Ectodermal cell (in vitro differentiated cells): Measurements from ENCODE around the gene ST6GAL2.

ENCODE experiments used
- H3K27ac ChIP-seq: 2 replicates; pipeline ENCODE4 v1.7.0; 2013; ENCODE audit warnings: mild to moderate bottlenecking, low read depth, low read length; ENCODE audit not compliant: insufficient read depth, poor library complexity, severe bottlenecking
- H3K27me3 ChIP-seq: 2 replicates; pipeline ENCODE4 v1.7.0; 2013; ENCODE audit warnings: mild to moderate bottlenecking, low read length; ENCODE audit not compliant: insufficient read depth, control insufficient read depth, poor library complexity, severe bottlenecking
- H3K36me3 ChIP-seq: one replicate; pipeline ENCODE4 v1.7.0; 2013; ENCODE audit warnings: low read length; ENCODE audit not compliant: control insufficient read depth, insufficient read depth
- H3K4me1 ChIP-seq: one replicate; pipeline ENCODE4 v1.7.0; 2013; ENCODE audit warnings: low read length; ENCODE audit not compliant: control insufficient read depth, insufficient read depth
- H3K4me3 ChIP-seq: 2 replicates; pipeline ENCODE4 v1.7.0; 2013; ENCODE audit warnings: low read depth, low read length, control low read depth; ENCODE audit not compliant: insufficient read depth
- H3K9me3 ChIP-seq: 2 replicates; pipeline ENCODE4 v1.7.0; 2013; ENCODE audit warnings: mild to moderate bottlenecking, low read length, moderate library complexity; ENCODE audit not compliant: control insufficient read depth
- WGBS, 2 experiments: methylation state at CpG; one replicate each; pipeline ENCODE4 v1.1.7; 2013; ENCODE audit warnings: missing lambda C conversion rate in 2 of 2; 5-methylcytosine and 5-hydroxymethylcytosine counted together

ST6GAL2 gene

DNA sequence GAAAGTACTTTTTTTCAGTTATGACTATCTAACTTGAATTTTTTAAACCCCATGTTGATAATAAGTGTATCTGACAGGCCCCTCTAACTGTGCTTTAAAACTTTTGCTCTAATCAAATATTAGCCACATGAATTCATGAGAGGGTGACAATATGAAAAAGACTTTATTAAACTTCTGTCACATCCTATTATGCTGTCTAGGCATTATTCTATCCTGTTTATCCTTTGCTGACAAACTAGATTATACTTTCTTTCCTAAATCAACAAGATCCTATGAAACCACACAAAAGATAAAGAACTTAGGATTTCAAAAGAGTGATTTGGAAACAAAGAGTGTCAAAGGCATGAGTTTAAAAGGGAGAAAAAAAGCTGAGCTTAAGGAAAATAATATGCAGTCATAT is 57.8 kb downstream of the ST6GAL2 start:
- no peaks in the 10 kb centered on the region for H3K4me1 ChIP-seq
- no peaks in the 10 kb centered on the region for H3K9me3 ChIP-seq
- no peak overlapping the region for H3K4me3 ChIP-seq
- no peaks in the 10 kb centered on the region for H3K27me3 ChIP-seq
- H3K36me3 ChIP-seq, result peaks cover 9% of the 10 kb centered on the region
- no peak overlapping the region for H3K27ac ChIP-seq

DNA sequence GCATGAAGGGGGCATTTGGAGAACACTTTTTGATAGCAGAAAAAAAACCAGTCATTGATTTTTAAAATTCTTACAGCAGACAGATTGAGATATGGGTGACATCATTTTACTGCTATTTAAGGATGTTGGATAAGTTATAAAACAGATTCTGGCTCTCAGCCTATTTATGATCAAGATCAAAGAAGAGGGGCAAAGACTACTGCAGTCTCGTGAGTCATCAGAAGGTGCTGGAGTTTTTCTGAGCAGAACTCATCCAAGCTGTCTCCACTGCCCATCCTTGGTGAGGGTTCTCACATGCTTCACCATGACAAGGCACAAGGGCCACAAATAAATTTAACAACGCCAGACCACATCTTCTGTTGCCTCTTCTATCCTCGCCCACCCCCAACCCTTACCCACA is 58.8 kb downstream of the ST6GAL2 start:
- Histone ChIP-seq H3K27me3 (no peaks in the 10 kb centered on the region), H3K27ac (no peak overlapping the region), H3K36me3 (peaks cover 9% of the 10 kb centered on the region), H3K4me1 (no peaks in the 10 kb centered on the region), H3K4me3 (no peak overlapping the region), H3K9me3 (no peaks in the 10 kb centered on the region)
- WGBS, 2 experiments, result 94 to 98% methylated on average over 3 of the region's 3 CpGs

- no peaks in the 10 kb centered on the region for H3K27me3 ChIP-seq
- no peaks in the 10 kb centered on the region for H3K4me1 ChIP-seq
- WGBS, 2 experiments, result 88 to 92% methylated on average over 1 of the region's 1 CpG
- H3K27ac ChIP-seq, result no peak overlapping the region
- peaks cover 9% of the 10 kb centered on the region for H3K36me3 ChIP-seq
- no peak overlapping the region for H3K4me3 ChIP-seq
- H3K9me3 ChIP-seq, result no peaks in the 10 kb centered on the region
Measured at GRCh38 chr2:106825161-106825560, 60.8 kb downstream of the ST6GAL2 start.

DNA sequence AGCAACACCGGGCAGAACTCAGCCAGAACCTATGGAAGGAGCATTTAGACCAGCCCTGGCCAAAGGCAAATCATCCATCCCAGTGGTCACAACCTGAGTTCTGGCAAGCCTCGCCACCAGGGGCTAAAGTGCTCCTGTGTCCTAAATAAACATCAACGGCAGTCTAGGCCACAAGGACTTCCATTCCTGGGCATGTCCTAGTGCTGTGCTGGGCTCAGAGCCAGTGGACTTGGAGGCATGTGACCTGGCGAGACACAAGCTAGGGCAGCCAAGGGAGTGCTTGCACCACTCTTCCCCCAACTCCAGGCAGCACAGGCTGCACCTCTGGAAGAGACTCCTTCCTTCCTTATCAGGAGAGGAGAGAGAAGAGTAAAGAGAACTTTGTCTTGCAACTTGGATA is 69.0 kb downstream of the ST6GAL2 start:
- no peaks in the 10 kb centered on the region for H3K27me3 ChIP-seq
- WGBS, 2 experiments, result 94 to 95% methylated on average over 4 of the region's 4 CpGs
- H3K27ac ChIP-seq, result no peak overlapping the region
- H3K4me1 ChIP-seq, result no peaks in the 10 kb centered on the region
- H3K36me3 ChIP-seq, result peaks cover 5% of the 10 kb centered on the region
- H3K4me3 ChIP-seq, result no peak overlapping the region
- no peaks in the 10 kb centered on the region for H3K9me3 ChIP-seq

- Histone ChIP-seq H3K27me3 (no peaks in the 10 kb centered on the region), H3K4me3 (no peak overlapping the region), H3K4me1 (no peaks in the 10 kb centered on the region), H3K27ac (no peak overlapping the region), H3K36me3 (peaks cover 5% of the 10 kb centered on the region), H3K9me3 (no peaks in the 10 kb centered on the region)
- WGBS, 2 experiments, result 92 to 97% methylated on average over 5 of the region's 5 CpGs
Measured at GRCh38 chr2:106812841-106813240, 73.1 kb downstream of the ST6GAL2 start.

- no peaks in the 10 kb centered on the region for H3K27me3 ChIP-seq
- H3K36me3 ChIP-seq, result peaks cover 5% of the 10 kb centered on the region
- 96 to 97% methylated on average over 4 of the region's 4 CpGs for WGBS, 2 experiments
- no peak overlapping the region for H3K27ac ChIP-seq
- no peaks in the 10 kb centered on the region for H3K9me3 ChIP-seq
- H3K4me3 ChIP-seq, result no peak overlapping the region
- no peaks in the 10 kb centered on the region for H3K4me1 ChIP-seq
Measured at GRCh38 chr2:106812383-106812782, 73.6 kb downstream of the ST6GAL2 start.

DNA sequence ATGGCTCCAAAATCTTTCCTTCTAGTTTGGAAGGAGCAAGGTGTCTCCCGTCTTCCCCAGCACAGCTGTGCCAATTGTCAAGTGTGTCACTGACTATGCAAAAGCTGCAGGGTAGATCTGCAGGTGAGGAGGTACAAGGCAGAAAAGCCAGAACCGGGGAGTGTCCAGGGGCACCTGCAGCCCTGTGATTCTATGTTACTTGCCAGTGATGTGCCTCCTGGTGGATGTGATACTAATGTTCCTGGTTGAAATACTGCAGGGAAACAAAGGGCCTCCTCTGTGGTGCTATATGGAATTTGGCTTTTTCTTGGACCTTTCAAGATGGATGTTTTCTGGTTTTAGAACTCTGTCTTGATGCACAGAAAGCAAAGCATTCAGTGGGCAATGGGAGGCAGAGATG is 80.3 kb downstream of the ST6GAL2 start:
- Histone ChIP-seq H3K4me1 (peaks cover 8% of the 10 kb centered on the region), H3K27me3 (no peaks in the 10 kb centered on the region), H3K36me3 (no peaks in the 10 kb centered on the region), H3K9me3 (no peaks in the 10 kb centered on the region), H3K27ac (no peak overlapping the region), H3K4me3 (no peak overlapping the region)
- 87 to 90% methylated on average over 2 of the region's 2 CpGs for WGBS, 2 experiments

- Histone ChIP-seq H3K27me3 (no peaks in the 10 kb centered on the region), H3K27ac (no peak overlapping the region), H3K4me3 (no peak overlapping the region), H3K4me1 (peaks cover 11% of the 10 kb centered on the region), H3K36me3 (no peaks in the 10 kb centered on the region), H3K9me3 (no peaks in the 10 kb centered on the region)
- WGBS, 2 experiments, result 100% methylated on average over 1 of the region's 1 CpG; no CpG with 5 or more reads in 1 of the 2 experiments
Measured at GRCh38 chr2:106804161-106804560, 81.8 kb downstream of the ST6GAL2 start.

DNA sequence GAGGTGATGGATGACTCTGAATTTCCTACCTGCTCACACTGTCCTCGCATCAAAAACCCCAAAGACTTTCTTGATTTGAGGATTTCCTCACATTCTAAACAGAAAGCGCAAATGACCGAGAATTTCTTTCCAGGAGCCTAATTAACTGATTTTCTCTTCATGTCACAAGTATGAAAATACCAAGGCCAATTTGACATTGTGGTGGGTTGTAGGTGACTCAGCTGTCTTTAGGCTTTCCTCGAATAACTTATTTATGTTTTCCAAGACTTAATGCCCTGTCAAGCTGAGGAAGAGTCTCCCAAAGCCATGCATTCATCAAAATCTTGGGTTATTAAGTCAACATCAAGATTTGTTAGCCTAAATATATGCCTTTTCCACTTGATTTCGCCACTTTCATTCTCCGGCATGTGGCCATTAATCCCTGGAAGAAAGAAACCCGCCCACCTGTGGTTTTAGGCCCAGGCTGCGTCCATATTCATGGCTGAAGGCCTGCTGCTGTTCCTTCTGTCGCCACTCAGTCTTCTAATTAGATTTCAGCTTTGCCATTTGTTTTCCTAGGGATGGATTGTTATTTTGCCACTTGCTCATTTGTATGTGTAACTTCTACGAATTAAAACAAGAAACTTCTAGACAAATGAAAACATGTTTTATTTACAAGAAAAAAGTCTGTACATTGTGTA is 84.9 kb downstream of the ST6GAL2 start:
- WGBS, 2 experiments, result 57 to 61% methylated on average over 8 to 9 of the region's 10 CpGs
- H3K4me1 ChIP-seq, result peaks cover 11% of the 10 kb centered on the region

GRCh38 chr2:106800180-106800579 is 85.8 kb downstream of the ST6GAL2 start:
- WGBS, 2 experiments, result 95 to 97% methylated on average over 4 of the region's 4 CpGs

More for the DNA sequence above, 84.9 kb downstream of the ST6GAL2 start:
- H3K27me3 ChIP-seq, result no peaks in the 10 kb centered on the region
- no peak overlapping the region for H3K4me3 ChIP-seq
- no peak overlapping the region for H3K27ac ChIP-seq
- no peaks in the 10 kb centered on the region for H3K36me3 ChIP-seq
- no peaks in the 10 kb centered on the region for H3K9me3 ChIP-seq

More at GRCh38 chr2:106800180-106800579, 85.8 kb downstream of the ST6GAL2 start:
- Histone ChIP-seq H3K9me3 (no peaks in the 10 kb centered on the region), H3K27me3 (no peaks in the 10 kb centered on the region), H3K27ac (no peak overlapping the region), H3K4me3 (no peak overlapping the region), H3K36me3 (no peaks in the 10 kb centered on the region), H3K4me1 (peaks cover 11% of the 10 kb centered on the region)
